Erythroblast (primary cell): Measurements from ENCODE around the gene SUMF1.

ENCODE experiments used
- GATA1 ChIP-seq: IDR thresholded peaks from 2 replicates; pipeline ENCODE4 v1.6.1; 2011; ENCODE audit warnings: low read depth, mild to moderate bottlenecking, control low read depth, low read length, moderate library complexity
- POLR2A ChIP-seq: IDR thresholded peaks from 2 replicates; pipeline ENCODE4 v1.6.1; 2011; ENCODE audit warnings: mild to moderate bottlenecking, low read length

DNA sequence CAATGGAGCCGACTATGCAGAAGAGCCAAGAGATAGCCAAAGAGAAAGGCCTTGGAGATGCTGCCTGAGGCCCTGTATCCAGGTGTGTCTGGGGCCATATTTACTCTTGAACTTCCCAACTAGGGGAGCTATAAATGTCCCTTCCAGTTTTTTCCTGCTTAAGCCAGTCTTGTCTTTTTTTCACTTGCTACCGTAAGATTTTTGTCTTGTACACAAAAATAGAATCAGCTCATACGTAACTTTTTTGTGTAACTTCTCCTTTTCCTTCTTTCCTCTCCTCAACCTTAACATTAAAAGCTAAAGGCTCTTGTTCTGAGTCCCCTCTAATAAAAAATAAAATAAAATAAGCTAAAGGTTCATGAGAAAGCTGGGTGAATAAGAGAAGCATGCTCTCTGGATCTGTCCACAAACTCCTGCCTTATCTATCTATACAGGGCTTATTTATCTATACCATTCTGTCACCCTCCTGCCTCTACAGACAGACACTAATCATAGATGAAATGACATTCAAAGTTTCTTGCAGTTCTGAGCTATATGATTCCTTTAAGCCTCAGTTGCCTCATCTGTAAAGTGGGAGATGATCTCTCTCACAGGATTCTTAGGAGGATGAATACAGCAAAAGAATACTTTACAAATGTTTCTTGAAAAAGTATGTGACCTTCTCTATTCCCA is 4.6 kb downstream of the SUMF1 start:
- TF ChIP-seq POLR2A (no peak), GATA1 (no peak)
